Measurements from ENCODE around the gene PSMC6. TPM values are rescaled to one million over a fixed set of nuclear protein-coding genes. Genes with fewer than 3 reads are reported as not detected.

Gene PSMC6
- total and polyA plus RNA-seq, 2 experiments from 2014 or later = 143 to 176 TPM

- TF ChIP-seq CTCF (conservative IDR thresholded peaks at IDR 0.05; ENCODE audit: low read depth in 2 of 2) (no peak), ZNF331 (CRISPR knock-in tag; IDR thresholded peaks at IDR 0.05; ENCODE audit: low read depth) (no peak), EZH2phosphoT487 (IDR thresholded peaks at IDR 0.05; ENCODE audit: unreplicated experiment) (no peak)
- TF ChIP-seq, protein P1, sequence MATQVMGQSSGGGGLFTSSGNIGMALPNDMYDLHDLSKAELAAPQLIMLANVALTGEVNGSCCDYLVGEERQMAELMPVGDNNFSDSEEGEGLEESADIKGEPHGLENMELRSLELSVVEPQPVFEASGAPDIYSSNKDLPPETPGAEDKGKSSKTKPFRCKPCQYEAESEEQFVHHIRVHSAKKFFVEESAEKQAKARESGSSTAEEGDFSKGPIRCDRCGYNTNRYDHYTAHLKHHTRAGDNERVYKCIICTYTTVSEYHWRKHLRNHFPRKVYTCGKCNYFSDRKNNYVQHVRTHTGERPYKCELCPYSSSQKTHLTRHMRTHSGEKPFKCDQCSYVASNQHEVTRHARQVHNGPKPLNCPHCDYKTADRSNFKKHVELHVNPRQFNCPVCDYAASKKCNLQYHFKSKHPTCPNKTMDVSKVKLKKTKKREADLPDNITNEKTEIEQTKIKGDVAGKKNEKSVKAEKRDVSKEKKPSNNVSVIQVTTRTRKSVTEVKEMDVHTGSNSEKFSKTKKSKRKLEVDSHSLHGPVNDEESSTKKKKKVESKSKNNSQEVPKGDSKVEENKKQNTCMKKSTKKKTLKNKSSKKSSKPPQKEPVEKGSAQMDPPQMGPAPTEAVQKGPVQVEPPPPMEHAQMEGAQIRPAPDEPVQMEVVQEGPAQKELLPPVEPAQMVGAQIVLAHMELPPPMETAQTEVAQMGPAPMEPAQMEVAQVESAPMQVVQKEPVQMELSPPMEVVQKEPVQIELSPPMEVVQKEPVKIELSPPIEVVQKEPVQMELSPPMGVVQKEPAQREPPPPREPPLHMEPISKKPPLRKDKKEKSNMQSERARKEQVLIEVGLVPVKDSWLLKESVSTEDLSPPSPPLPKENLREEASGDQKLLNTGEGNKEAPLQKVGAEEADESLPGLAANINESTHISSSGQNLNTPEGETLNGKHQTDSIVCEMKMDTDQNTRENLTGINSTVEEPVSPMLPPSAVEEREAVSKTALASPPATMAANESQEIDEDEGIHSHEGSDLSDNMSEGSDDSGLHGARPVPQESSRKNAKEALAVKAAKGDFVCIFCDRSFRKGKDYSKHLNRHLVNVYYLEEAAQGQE (IDR thresholded peaks at IDR 0.05; ENCODE audit: unreplicated experiment) = no peak
These were observed 60.2 kb downstream of the PSMC6 start (continued) for GRCh38 chr14:52767058-52767833.

- Histone ChIP-seq H3K79me2 (replicated peaks; ENCODE audit: insufficient read depth) (no peaks in the 10 kb centered on the region), H3K9me2 (ENCODE audit: insufficient read depth) (no peaks in the 10 kb centered on the region), H3K27ac (ENCODE audit: low read depth) (no peak overlapping the region), H3F3A (replicated peaks; ENCODE audit: low read depth) (no peaks in the 10 kb centered on the region), H4K20me1 (replicated peaks; ENCODE audit: insufficient read depth) (no peaks in the 10 kb centered on the region), H3K4me3 (no peak overlapping the region), H3K27me3 (ENCODE audit: insufficient read depth) (no peaks in the 10 kb centered on the region), H3K4me2 (no peak overlapping the region), H3K36me3 (ENCODE audit: insufficient read depth) (peaks cover 11% of the 10 kb centered on the region; the same call in 1 of the 2 replicates), H3K4me1 (ENCODE audit: insufficient read depth) (no peaks in the 10 kb centered on the region), H2AFZ (no peak overlapping the region)
- Mint-ChIP-seq H3K9me3 (no peaks in the 10 kb centered on the region), H3K27me3 (ENCODE audit: insufficient read depth, low read depth, poor library complexity) (no peaks in the 10 kb centered on the region), H3K27ac (no peak overlapping the region), H3K4me3 (no peak overlapping the region), H3K4me1 (no peaks in the 10 kb centered on the region), H3K36me3 (ENCODE audit: low read depth) (peaks cover 22% of the 10 kb centered on the region)
- DNase-seq (ENCODE audit: low spot score) (no peak), ATAC-seq (no peak)
- TF ChIP-seq POLR2AphosphoS5 (IDR thresholded peaks at IDR 0.05; ENCODE audit: low read depth) (no peak), EZH2phosphoT487 (IDR thresholded peaks at IDR 0.05; ENCODE audit: unreplicated experiment) (no peak), ZNF331 (CRISPR knock-in tag; IDR thresholded peaks at IDR 0.05; ENCODE audit: low read depth) (no peak), ZNF114 (CRISPR knock-in tag; IDR thresholded peaks at IDR 0.05) (no peak), EZH2 (IDR thresholded peaks at IDR 0.05; ENCODE audit: low read depth, unreplicated experiment) (no peak), STAT1 (IDR thresholded peaks at IDR 0.05; ENCODE audit: unreplicated experiment) (no peak), NANOG (IDR thresholded peaks at IDR 0.05; ENCODE audit: borderline replicate concordance) (no peak), JUNB (IDR thresholded peaks at IDR 0.05; ENCODE audit: unreplicated experiment) (no peak), CTCF (conservative IDR thresholded peaks at IDR 0.05; ENCODE audit: low read depth in 2 of 2) (no peak)
- TF ChIP-seq, protein P1 (IDR thresholded peaks at IDR 0.05; ENCODE audit: unreplicated experiment) = no peak
- TF ChIP-seq, protein P2, sequence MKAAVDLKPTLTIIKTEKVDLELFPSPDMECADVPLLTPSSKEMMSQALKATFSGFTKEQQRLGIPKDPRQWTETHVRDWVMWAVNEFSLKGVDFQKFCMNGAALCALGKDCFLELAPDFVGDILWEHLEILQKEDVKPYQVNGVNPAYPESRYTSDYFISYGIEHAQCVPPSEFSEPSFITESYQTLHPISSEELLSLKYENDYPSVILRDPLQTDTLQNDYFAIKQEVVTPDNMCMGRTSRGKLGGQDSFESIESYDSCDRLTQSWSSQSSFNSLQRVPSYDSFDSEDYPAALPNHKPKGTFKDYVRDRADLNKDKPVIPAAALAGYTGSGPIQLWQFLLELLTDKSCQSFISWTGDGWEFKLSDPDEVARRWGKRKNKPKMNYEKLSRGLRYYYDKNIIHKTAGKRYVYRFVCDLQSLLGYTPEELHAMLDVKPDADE (IDR thresholded peaks at IDR 0.05) = no peak
These were observed 62.9 kb downstream of the PSMC6 start for GRCh38 chr14:52769887-52770286.
